NB4 (cell line): Measurements from ENCODE around the gene SLC30A9.

ENCODE experiments used
- DNase-seq: peaks from one replicate; pipeline ENCODE4 v3.0.0; 2010; ENCODE audit warnings: low read depth
- H3K4me3 ChIP-seq: one replicate; pipeline ENCODE4 v1.5.1; 2011; ENCODE audit warnings: mild to moderate bottlenecking, low read depth, low read length, moderate library complexity
- MYC ChIP-seq: IDR thresholded peaks from 2 replicates; pipeline ENCODE4 v1.6.1; 2011; ENCODE audit warnings: low read depth, low read length
- POLR2A ChIP-seq: IDR thresholded peaks from 2 replicates; pipeline ENCODE4 v1.6.1; 2011; ENCODE audit warnings: mild to moderate bottlenecking; ENCODE audit not compliant: insufficient read length; ENCODE audit errors: extremely low read depth
- TF ChIP-seq, protein P1 (sequence below): IDR thresholded peaks from 2 replicates; pipeline ENCODE4 v1.6.1; 2011; ENCODE audit warnings: low read depth, low read length
- TF ChIP-seq, protein P2 (sequence below): IDR thresholded peaks from one replicate; pipeline ENCODE4 v1.5.1; 2012; ENCODE audit warnings: low read depth, low read length

Gene SLC30A9

DNA sequence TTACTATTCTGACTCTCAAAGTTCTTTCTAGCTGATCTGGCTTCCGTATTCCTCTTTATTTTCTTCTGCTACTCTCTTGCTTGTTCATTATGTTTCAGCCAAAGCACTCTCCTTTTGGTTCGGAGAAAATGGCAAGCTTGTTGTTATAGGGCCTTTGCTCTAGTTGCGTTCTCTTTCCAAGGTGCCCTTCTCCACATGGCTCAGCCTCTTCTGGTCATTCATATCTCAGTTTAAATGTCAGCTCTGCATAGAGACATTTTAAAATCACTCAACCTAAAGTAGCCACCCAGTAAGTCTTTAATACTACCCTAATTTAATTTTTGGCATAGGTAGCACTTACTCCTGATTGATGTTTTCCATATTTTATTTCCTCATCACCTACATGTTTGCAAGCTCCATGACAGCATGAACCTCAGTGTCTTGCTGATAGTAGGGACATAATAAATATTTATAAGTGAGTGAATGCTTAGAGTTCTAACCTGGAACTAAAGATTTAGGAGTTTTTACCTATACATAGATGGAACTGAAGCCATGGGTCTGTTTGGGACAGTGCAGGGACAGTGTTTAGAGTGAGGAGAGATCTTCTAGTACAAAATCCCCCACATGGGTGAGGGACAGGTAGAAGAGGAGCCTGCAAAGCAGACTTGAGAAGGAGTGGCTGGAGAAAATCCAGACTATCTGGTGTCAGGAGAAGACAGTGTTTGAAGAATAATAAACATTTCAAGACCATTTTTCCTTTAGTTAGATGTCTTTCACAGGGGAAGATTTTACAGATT lies 17.9 kb downstream of the SLC30A9 start:
- DNase-seq = no peak
- TF ChIP-seq, protein P1, sequence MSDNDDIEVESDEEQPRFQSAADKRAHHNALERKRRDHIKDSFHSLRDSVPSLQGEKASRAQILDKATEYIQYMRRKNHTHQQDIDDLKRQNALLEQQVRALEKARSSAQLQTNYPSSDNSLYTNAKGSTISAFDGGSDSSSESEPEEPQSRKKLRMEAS = no peak
- TF ChIP-seq, protein P2, sequence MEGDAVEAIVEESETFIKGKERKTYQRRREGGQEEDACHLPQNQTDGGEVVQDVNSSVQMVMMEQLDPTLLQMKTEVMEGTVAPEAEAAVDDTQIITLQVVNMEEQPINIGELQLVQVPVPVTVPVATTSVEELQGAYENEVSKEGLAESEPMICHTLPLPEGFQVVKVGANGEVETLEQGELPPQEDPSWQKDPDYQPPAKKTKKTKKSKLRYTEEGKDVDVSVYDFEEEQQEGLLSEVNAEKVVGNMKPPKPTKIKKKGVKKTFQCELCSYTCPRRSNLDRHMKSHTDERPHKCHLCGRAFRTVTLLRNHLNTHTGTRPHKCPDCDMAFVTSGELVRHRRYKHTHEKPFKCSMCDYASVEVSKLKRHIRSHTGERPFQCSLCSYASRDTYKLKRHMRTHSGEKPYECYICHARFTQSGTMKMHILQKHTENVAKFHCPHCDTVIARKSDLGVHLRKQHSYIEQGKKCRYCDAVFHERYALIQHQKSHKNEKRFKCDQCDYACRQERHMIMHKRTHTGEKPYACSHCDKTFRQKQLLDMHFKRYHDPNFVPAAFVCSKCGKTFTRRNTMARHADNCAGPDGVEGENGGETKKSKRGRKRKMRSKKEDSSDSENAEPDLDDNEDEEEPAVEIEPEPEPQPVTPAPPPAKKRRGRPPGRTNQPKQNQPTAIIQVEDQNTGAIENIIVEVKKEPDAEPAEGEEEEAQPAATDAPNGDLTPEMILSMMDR = no peak
- no peak for TF ChIP-seq POLR2A
- TF ChIP-seq MYC = no peak
- H3K4me3 ChIP-seq = no peak overlapping the region

DNA sequence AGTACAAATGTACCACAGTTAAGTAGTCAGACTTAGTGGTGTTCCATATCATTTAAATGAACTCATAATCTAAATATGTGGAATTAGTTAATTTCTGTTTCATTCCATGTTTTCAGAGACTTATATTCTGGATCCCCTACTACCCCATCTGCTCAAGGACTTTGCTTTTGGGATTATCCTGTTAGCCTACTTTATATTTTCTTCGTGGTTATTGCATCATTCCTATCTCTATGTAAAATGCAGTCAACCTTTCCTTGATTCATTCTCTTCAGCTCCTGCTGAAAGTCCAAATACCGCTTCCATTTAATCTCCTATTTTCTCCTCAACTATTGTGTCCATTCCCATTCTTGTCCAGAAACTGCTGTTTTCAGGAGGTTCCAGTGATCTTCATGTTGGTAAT lies 25.1 kb downstream of the SLC30A9 start:
- TF ChIP-seq, protein P2 = no peak
- TF ChIP-seq MYC (no peak), POLR2A (no peak)
- TF ChIP-seq, protein P1 = no peak
- no peak overlapping the region for H3K4me3 ChIP-seq
- no peak for DNase-seq

- DNase-seq = no peak
These were observed 28.1 kb downstream of the SLC30A9 start for GRCh38 chr4:42018451-42018850.

DNA sequence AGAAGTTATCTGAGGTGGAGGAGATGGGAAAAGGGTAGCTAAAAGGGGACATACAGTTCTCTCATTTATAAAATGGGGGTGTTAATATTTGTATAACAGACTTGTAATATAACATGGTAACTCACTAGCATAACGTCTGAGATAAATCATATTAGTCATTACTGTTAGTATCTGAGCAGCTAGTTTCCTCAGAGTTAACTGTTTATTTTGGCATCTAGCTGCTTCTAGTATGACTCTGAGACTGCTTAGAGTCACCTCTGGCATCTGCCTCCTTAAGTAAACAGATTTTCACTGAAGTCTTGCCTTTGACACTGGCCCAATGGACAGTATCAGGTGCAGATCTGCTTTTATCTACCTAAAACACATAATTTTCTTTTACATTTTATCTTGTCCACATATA lies 58.1 kb downstream of the SLC30A9 start:
- TF ChIP-seq, protein P2 = no peak
- TF ChIP-seq, protein P1 = no peak
- no peak for TF ChIP-seq MYC
- TF ChIP-seq POLR2A = no peak
- DNase-seq = no peak
- no peak overlapping the region for H3K4me3 ChIP-seq

More at GRCh38 chr4:42018451-42018850, 28.1 kb downstream of the SLC30A9 start:
- TF ChIP-seq POLR2A = no peak
- TF ChIP-seq, protein P2 = no peak
- TF ChIP-seq, protein P1 = no peak
- no peak overlapping the region for H3K4me3 ChIP-seq

DNA sequence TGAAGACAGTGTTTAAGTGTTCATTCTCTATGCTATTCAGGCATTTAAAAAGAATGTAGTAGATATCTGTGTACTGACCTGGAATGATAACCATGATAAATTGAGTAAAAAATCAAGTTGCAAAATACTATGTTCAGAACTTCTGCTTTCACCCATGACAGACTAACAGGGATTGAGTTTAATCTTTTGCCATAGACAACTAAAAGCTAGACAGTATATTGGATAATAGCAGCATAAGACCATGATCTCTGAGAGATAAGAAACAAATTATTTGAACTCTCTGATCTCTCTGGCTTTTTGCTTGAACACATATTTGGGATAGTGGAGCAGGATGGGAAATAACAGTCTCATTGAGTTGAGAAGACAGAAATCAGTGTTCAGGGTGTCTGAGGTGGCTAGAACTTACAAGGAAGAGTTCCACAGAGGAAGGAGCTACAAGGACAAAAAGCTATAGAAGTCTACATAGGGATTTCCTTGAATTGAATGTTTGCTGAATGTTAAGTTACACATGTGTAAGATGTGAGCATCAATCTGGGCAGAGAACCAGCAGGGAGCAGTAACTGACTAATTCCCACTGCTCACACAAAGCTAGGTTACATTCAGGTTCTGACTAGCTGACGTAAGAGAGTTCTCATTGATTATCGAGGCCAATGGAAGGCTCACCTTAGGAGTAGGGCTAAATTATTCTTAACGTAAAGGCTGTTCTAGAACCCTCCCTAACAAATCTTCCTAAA lies 60.4 kb downstream of the SLC30A9 start:
- no peak overlapping the region for H3K4me3 ChIP-seq
- no peak for DNase-seq

More for the DNA sequence above, 60.4 kb downstream of the SLC30A9 start:
- TF ChIP-seq POLR2A = no peak
- TF ChIP-seq, protein P2 = no peak
- TF ChIP-seq, protein P1 = no peak
- TF ChIP-seq MYC = no peak
